ENCODE measurements around the gene TLE4. TPM values are rescaled to one million over a fixed set of nuclear protein-coding genes. Genes with fewer than 3 reads are reported as not detected.

The TLE4 gene
- total RNA-seq, 1 donor from 2014 or later, result 102 TPM

- H3K36me3 Mint-ChIP-seq (ENCODE audit: unreplicated experiment), result peaks cover 14% of the 10 kb centered on the region
- no peak for TF ChIP-seq CTCF (IDR thresholded peaks at IDR 0.05)
- no peaks in the 10 kb centered on the region for H3K27me3 Mint-ChIP-seq (ENCODE audit: unreplicated experiment)
- no peak for DNase-seq (ENCODE audit: extremely low spot score, unreplicated experiment)
- peak overlapping the region; percentile 67 for H3K27ac Mint-ChIP-seq (ENCODE audit: unreplicated experiment)
- H3K9me3 Mint-ChIP-seq (ENCODE audit: unreplicated experiment), result no peaks in the 10 kb centered on the region
- H3K4me3 Mint-ChIP-seq (ENCODE audit: unreplicated experiment), result no peak overlapping the region
- H3K4me1 Mint-ChIP-seq (ENCODE audit: unreplicated experiment), result peaks cover 54% of the 10 kb centered on the region
These were observed 121.2 kb downstream of the TLE4 start for GRCh38 chr9:79692857-79693571.

- peaks cover 14% of the 10 kb centered on the region for H3K36me3 Mint-ChIP-seq (ENCODE audit: unreplicated experiment)
- H3K27ac Mint-ChIP-seq (ENCODE audit: unreplicated experiment), result peak overlapping the region; percentile 71
- no peak overlapping the region for H3K4me3 Mint-ChIP-seq (ENCODE audit: unreplicated experiment)
- H3K4me1 Mint-ChIP-seq (ENCODE audit: unreplicated experiment), result peaks cover 50% of the 10 kb centered on the region
- DNase-seq (ENCODE audit: extremely low spot score, unreplicated experiment), result no peak
- no peak for TF ChIP-seq CTCF (IDR thresholded peaks at IDR 0.05)
- no peaks in the 10 kb centered on the region for H3K27me3 Mint-ChIP-seq (ENCODE audit: unreplicated experiment)
- H3K9me3 Mint-ChIP-seq (ENCODE audit: unreplicated experiment), result no peaks in the 10 kb centered on the region
These were observed 122.0 kb downstream of the TLE4 start for GRCh38 chr9:79693750-79694149.

GRCh38 chr9:79694208-79694607 is 122.4 kb downstream of the TLE4 start:
- Mint-ChIP-seq H3K36me3 (ENCODE audit: unreplicated experiment) (peaks cover 14% of the 10 kb centered on the region), H3K4me3 (ENCODE audit: unreplicated experiment) (peak overlapping the region; percentile 12), H3K27me3 (ENCODE audit: unreplicated experiment) (no peaks in the 10 kb centered on the region), H3K9me3 (ENCODE audit: unreplicated experiment) (no peaks in the 10 kb centered on the region), H3K4me1 (ENCODE audit: unreplicated experiment) (peaks cover 46% of the 10 kb centered on the region), H3K27ac (ENCODE audit: unreplicated experiment) (peak overlapping the region; percentile 71)
- DNase-seq (ENCODE audit: extremely low spot score, unreplicated experiment), result no peak
- TF ChIP-seq CTCF (IDR thresholded peaks at IDR 0.05), result no peak

GRCh38 chr9:79694676-79695400 is 123.1 kb downstream of the TLE4 start:
- no peak for DNase-seq (ENCODE audit: extremely low spot score, unreplicated experiment)
- no peaks in the 10 kb centered on the region for H3K27me3 Mint-ChIP-seq (ENCODE audit: unreplicated experiment)
- H3K36me3 Mint-ChIP-seq (ENCODE audit: unreplicated experiment), result peaks cover 14% of the 10 kb centered on the region
- peaks cover 46% of the 10 kb centered on the region for H3K4me1 Mint-ChIP-seq (ENCODE audit: unreplicated experiment)
- no peaks in the 10 kb centered on the region for H3K9me3 Mint-ChIP-seq (ENCODE audit: unreplicated experiment)
- TF ChIP-seq CTCF (IDR thresholded peaks at IDR 0.05), result no peak
- peak overlapping the region; percentile 71 for H3K27ac Mint-ChIP-seq (ENCODE audit: unreplicated experiment)
- no peak overlapping the region for H3K4me3 Mint-ChIP-seq (ENCODE audit: unreplicated experiment)

GRCh38 chr9:79695531-79696175 is 123.9 kb downstream of the TLE4 start:
- H3K27ac Mint-ChIP-seq (ENCODE audit: unreplicated experiment), result no peak overlapping the region

More at GRCh38 chr9:79695531-79696175, 123.9 kb downstream of the TLE4 start:
- Mint-ChIP-seq H3K4me1 (ENCODE audit: unreplicated experiment) (peaks cover 51% of the 10 kb centered on the region), H3K27me3 (ENCODE audit: unreplicated experiment) (no peaks in the 10 kb centered on the region), H3K36me3 (ENCODE audit: unreplicated experiment) (peaks cover 12% of the 10 kb centered on the region), H3K4me3 (ENCODE audit: unreplicated experiment) (no peak overlapping the region), H3K9me3 (ENCODE audit: unreplicated experiment) (no peaks in the 10 kb centered on the region)
- TF ChIP-seq CTCF (IDR thresholded peaks at IDR 0.05), result no peak
- no peak for DNase-seq (ENCODE audit: extremely low spot score, unreplicated experiment)
